Hematopoietic multipotent progenitor cell treated with erythropoietin and hydrocortisone succinate and interleukin-3 and kit ligand, for 8 days (in vitro differentiated cells): ENCODE measurements around the gene C20orf204.
"Not testable (repeated sequence)": the region's sequence is repeated elsewhere in the genome, so short reads cannot be mapped to it uniquely, and the experiment has no call there.

Experiments
- DNase-seq: peaks from one replicate; pipeline ENCODE4 v3.0.0-alpha.2; 2015

Gene C20orf204

GRCh38 chr20:64035933-64036345 is at the start of gene C20orf204:
C20orf204 (plus strand) TSS chr20:64036182; CDS start chr20:64036324, 142 bp downstream.
- DNase-seq = no peak

- DNase-seq = no peak
Measured at GRCh38 chr20:64000906-64001305, 35.1 kb upstream of the C20orf204 start.

- no peak for DNase-seq
Measured at GRCh38 chr20:64001607-64002011, 34.4 kb upstream of the C20orf204 start.

- DNase-seq = no peak
Measured at GRCh38 chr20:64003960-64004725, 31.8 kb upstream of the C20orf204 start.

GRCh38 chr20:64005394-64005793 is 30.6 kb upstream of the C20orf204 start:
- no peak for DNase-seq

- no peak for DNase-seq
Measured at GRCh38 chr20:64006490-64006889, 29.5 kb upstream of the C20orf204 start.

- DNase-seq = no peak
Measured at GRCh38 chr20:64006902-64007301, 29.1 kb upstream of the C20orf204 start.

- no peak for DNase-seq
Measured at GRCh38 chr20:64009811-64010387, 26.1 kb upstream of the C20orf204 start.

- no peak for DNase-seq
Measured at GRCh38 chr20:64010711-64011237, 25.2 kb upstream of the C20orf204 start.

- DNase-seq = no peak
Measured at GRCh38 chr20:64011366-64011779, 24.6 kb upstream of the C20orf204 start.

GRCh38 chr20:64012385-64013154 is 23.4 kb upstream of the C20orf204 start:
- DNase-seq = not testable (repeated sequence)

- DNase-seq = no peak
Measured at GRCh38 chr20:64015635-64016034, 20.3 kb upstream of the C20orf204 start.

GRCh38 chr20:64021124-64021975 is 14.6 kb upstream of the C20orf204 start:
- no peak for DNase-seq

- DNase-seq = no peak
Measured at GRCh38 chr20:64022671-64023360, 13.2 kb upstream of the C20orf204 start.

- no peak for DNase-seq
Measured at GRCh38 chr20:64023361-64024140, 12.4 kb upstream of the C20orf204 start.

- DNase-seq = no peak
Measured at GRCh38 chr20:64024141-64024990, 11.6 kb upstream of the C20orf204 start.

- DNase-seq = no peak
Measured at GRCh38 chr20:64025101-64025825, 10.7 kb upstream of the C20orf204 start.

- DNase-seq = no peak
Measured at GRCh38 chr20:64025826-64026412, 10.1 kb upstream of the C20orf204 start.
